Endothelial cell of umbilical vein (primary cell): ENCODE measurements around the gene AJAP1. TPM values are rescaled to one million over a fixed set of nuclear protein-coding genes. Genes with fewer than 3 reads are reported as not detected.
"Not testable (repeated sequence)": the region's sequence is repeated elsewhere in the genome, so short reads cannot be mapped to it uniquely, and the experiment has no call there.

Experiments
- BruUV-seq: library from RNA; stranded (reverse); fragments of 400-500 nt; replicated peaks from 2 replicates; lab custom pipeline; 2021; lab: Mats Ljungman, UMichigan
- CTCF ChIA-PET: fragments of 300-600, 350-600 bp; sonication (Branson Sonifier 250); formaldehyde crosslinking; loops from one replicate; lab custom pipeline; 2021; ENCODE audit warnings: antibody characterized with exemption, inconsistent platforms; lab: Charles Lee
- POLR2A ChIA-PET: fragments of 300-600, 350-600 bp; sonication (Branson Sonifier 250); formaldehyde crosslinking; loops from one replicate; lab custom pipeline; 2021; ENCODE audit warnings: antibody characterized with exemption, inconsistent platforms; lab: Charles Lee
- DNase-seq: peaks from one replicate; pipeline ENCODE4 v3.0.0-alpha.2; 2011; ENCODE audit warnings: low read depth, low spot score
- FAIRE-seq: peaks from 2 replicates; lab custom pipeline; 2011; peaks lifted over from hg19 to GRCh38; lab: Jason Lieb, UNC
- H2AFZ ChIP-seq: 2 replicates; pipeline ENCODE4 v1.6.0; 2012; ENCODE audit warnings: low read depth, low read length, control low read depth, inconsistent platforms
- H3K27ac ChIP-seq: 2 replicates; pipeline ENCODE4 v1.5.1; 2011; ENCODE audit warnings: low read depth, mild to moderate bottlenecking, control low read depth, low read length, moderate library complexity; ENCODE audit not compliant: insufficient read depth
- H3K27me3 ChIP-seq, 2 experiments: 2 replicates each; pipeline versions ENCODE4 v1.6.0 to v1.6.1; 2011; ENCODE audit warnings: low read length in 2 of 2, mixed read lengths in 1 of 2; ENCODE audit not compliant: control insufficient read depth in 2 of 2, insufficient read depth in 2 of 2
- H3K36me3 ChIP-seq, 2 experiments: 2 replicates in 1 of 2; 3 replicates in 1 of 2; pipeline ENCODE4 v1.5.1; 2011; ENCODE audit warnings: low read length in 2 of 2, mild to moderate bottlenecking in 1 of 2, moderate library complexity in 1 of 2; ENCODE audit not compliant: control insufficient read depth in 2 of 2, insufficient read depth in 2 of 2; ENCODE audit errors: extremely low read depth in 1 of 2
- H3K4me1 ChIP-seq: 3 replicates; pipeline ENCODE4 v1.5.1; 2011; ENCODE audit warnings: mild to moderate bottlenecking, low read length; ENCODE audit not compliant: control insufficient read depth, insufficient read depth; ENCODE audit errors: extremely low read depth
- H3K4me2 ChIP-seq: 2 replicates; pipeline ENCODE4 v1.6.1; 2011; ENCODE audit warnings: low read length, control low read depth, mixed read lengths; ENCODE audit not compliant: insufficient read depth
- H3K4me3 ChIP-seq, 3 experiments: fragments of 200-600 bp in 1 of 3; sonication (generic), shearing (Covaris generic) in 1 of 3; replicated peaks in 1 of 3; 2 replicates each; pipeline ENCODE4 v1.5.1; 2011 to 2016; ENCODE audit warnings: control low read depth in 3 of 3, low read length in 3 of 3, mild to moderate bottlenecking in 2 of 3, inconsistent platforms in 1 of 3, low read depth in 1 of 3, moderate library complexity in 1 of 3; ENCODE audit not compliant: insufficient read depth in 1 of 3
- H3K79me2 ChIP-seq: 2 replicates; pipeline ENCODE4 v1.6.0; 2012; ENCODE audit warnings: low read length, inconsistent platforms; ENCODE audit not compliant: control insufficient read depth, insufficient read depth
- H3K9ac ChIP-seq: replicated peaks from 2 replicates; pipeline ENCODE3; 2011; ENCODE audit warnings: low read length, control low read depth; ENCODE audit not compliant: insufficient read depth; ENCODE audit errors: extremely low read depth
- H3K9me1 ChIP-seq: replicated peaks from 3 replicates; pipeline ENCODE4 v1.6.0; 2011; ENCODE audit warnings: mild to moderate bottlenecking, low read length; ENCODE audit not compliant: control insufficient read depth, insufficient read depth; ENCODE audit errors: extremely low read depth
- H3K9me3 ChIP-seq: replicated peaks from 2 replicates; pipeline ENCODE4 v1.5.1; 2012; ENCODE audit warnings: low read length, inconsistent platforms; ENCODE audit not compliant: control insufficient read depth, insufficient read depth
- H4K20me1 ChIP-seq: replicated peaks from 2 replicates; pipeline ENCODE3; 2011; ENCODE audit warnings: mild to moderate bottlenecking, low read length; ENCODE audit not compliant: control insufficient read depth, insufficient read depth; ENCODE audit errors: extremely low read depth
- CTCF ChIP-seq, 2 donors: IDR thresholded peaks; 1 replicate in 1 of 2; 2 replicates in 1 of 2; pipeline ENCODE4 v1.5.1; 2011; ENCODE audit warnings: low read length in 2 of 2, mild to moderate bottlenecking in 2 of 2, moderate library complexity in 2 of 2, control low read depth in 1 of 2, inconsistent platforms in 1 of 2, low read depth in 1 of 2; ENCODE audit not compliant: insufficient read depth in 1 of 2; ENCODE audit errors: extremely low read depth in 1 of 2
- EZH2 ChIP-seq: IDR thresholded peaks from 2 replicates; pipeline ENCODE4 v1.6.1; 2012; ENCODE audit warnings: borderline replicate concordance, low read depth, mild to moderate bottlenecking, moderate library complexity, low read length, inconsistent platforms; ENCODE audit not compliant: severe bottlenecking
- FOS ChIP-seq: IDR thresholded peaks from 2 replicates; pipeline ENCODE4 v1.6.1; 2011; ENCODE audit warnings: mild to moderate bottlenecking, low read length, moderate library complexity, borderline replicate concordance; ENCODE audit not compliant: insufficient read depth
- GATA2 ChIP-seq: IDR thresholded peaks from 2 replicates; pipeline ENCODE4 v1.7.0; 2011; ENCODE audit warnings: low read depth, mild to moderate bottlenecking, moderate library complexity, mixed read lengths, low read length; ENCODE audit not compliant: insufficient read length, insufficient read depth
- JUN ChIP-seq: IDR thresholded peaks from 2 replicates; pipeline ENCODE4 v1.6.1; 2011; ENCODE audit warnings: borderline replicate concordance, low read depth; ENCODE audit not compliant: insufficient read length, insufficient read depth
- MAX ChIP-seq: IDR thresholded peaks from 2 replicates; pipeline ENCODE4 v1.6.1; 2011; ENCODE audit not compliant: insufficient read depth, insufficient read length
- MYC ChIP-seq: IDR thresholded peaks from one replicate; pipeline ENCODE4 v1.6.1; 2011; ENCODE audit warnings: mild to moderate bottlenecking, low read depth, low read length
- POLR2A ChIP-seq: IDR thresholded peaks from 2 replicates; pipeline ENCODE4 v1.6.1; 2012; ENCODE audit warnings: low read depth, mild to moderate bottlenecking, control low read depth, low read length
- POLR2AphosphoS5 ChIP-seq: IDR thresholded peaks from 2 replicates; pipeline ENCODE4 v1.6.1; 2012; ENCODE audit warnings: low read depth, mild to moderate bottlenecking, control low read depth, low read length, moderate library complexity; ENCODE audit not compliant: insufficient read depth
- dilution Hi-C: fragments of 300-500 bp; cut with MboI; formaldehyde crosslinking; loops from one replicate; pipeline ENCODE4 v1.15.0; 2019; ENCODE audit warnings: low sequenced_read_pairs; ENCODE audit not compliant: extremely low pct_ligation_motif_present
- intact Hi-C: fragments of 100-400 bp; cut with micrococcal nuclease; formaldehyde crosslinking; loops from one replicate; pipeline ENCODE4 v1.10.0; 2022
- polyA plus RNA-seq, 4 experiments: library from polyadenylated mRNA; depleted of rRNA in 3 of 4; stranded (reverse) in 3 of 4; unstranded in 1 of 4; fragments of >200 nt; gene quantifications; 2 replicates each; pipeline versions ENCODE4 v1.2.1 to v1.2.3, GENCODE V29; 2011 to 2012; ENCODE audit warnings: missing spikeins in 1 of 4
- total RNA-seq: library from RNA; stranded (reverse); gene quantifications from 2 replicates; pipeline ENCODE4 v1.2.3, GENCODE V29; 2021

Gene AJAP1
- total and polyA plus RNA-seq, 2 donors (not counting 3 experiments of a cell fraction or from before 2014, with no cell fraction given), result not detected

GRCh38 chr1:4617506-4617905 lies 36.9 kb upstream of the AJAP1 start:
- no peaks in the 10 kb centered on the region for H3K4me1 ChIP-seq
- H2AFZ ChIP-seq, result no peak overlapping the region
- TF ChIP-seq CTCF (IDR thresholded peaks at IDR 0.05; ENCODE audit: extremely low read depth in 1 of 2, insufficient read depth in 1 of 2, low read depth in 1 of 2, low read length in 2 of 2) (no peak), MYC (no peak), GATA2 (no peak), POLR2AphosphoS5 (no peak), POLR2A (no peak), JUN (no peak), FOS (no peak), MAX (no peak), EZH2 (no peak)
- intact Hi-C loops (no loop called here), dilution Hi-C loops (no loop called here)
- no peak overlapping the region for H3K9ac ChIP-seq
- DNase-seq (no peak), FAIRE-seq (no peak)
- H3K79me2 ChIP-seq, result no peaks in the 10 kb centered on the region
- no peak overlapping the region for H3K4me3 ChIP-seq
- ChIA-PET CTCF (no interaction called here), POLR2A (no interaction called here)
- no peaks in the 10 kb centered on the region for H3K9me3 ChIP-seq
- BruUV-seq, result no TSS peak
- H3K9me1 ChIP-seq, result no peaks in the 10 kb centered on the region
- no peaks in the 10 kb centered on the region for H4K20me1 ChIP-seq
- no peaks in the 10 kb centered on the region for H3K36me3 ChIP-seq
- H3K27me3 ChIP-seq, result no peaks in the 10 kb centered on the region
- no peak overlapping the region for H3K4me2 ChIP-seq
- no peak overlapping the region for H3K27ac ChIP-seq

GRCh38 chr1:4618827-4619226 lies 35.6 kb upstream of the AJAP1 start:
- H3K9ac ChIP-seq, intact Hi-C loops, dilution Hi-C loops, H3K36me3 ChIP-seq, H3K4me3 ChIP-seq, H3K4me2 ChIP-seq, H3K4me1 ChIP-seq, POLR2A ChIA-PET, FAIRE-seq, H3K27me3 ChIP-seq, H3K9me3 ChIP-seq, H3K79me2 ChIP-seq, H3K27ac ChIP-seq, DNase-seq, H4K20me1 ChIP-seq, H2AFZ ChIP-seq, H3K9me1 ChIP-seq, BruUV-seq: not testable (repeated sequence)
- CTCF ChIA-PET, result interaction anchor here (1.0 kb wide), 1 partner anchor 33 kb away, joined by 3 read pairs; no protein-coding TSS in a partner anchor
